VCaP (cell line): ENCODE measurements around the gene PLAGL2.

Experiments
- H3K27ac ChIP-seq: fragments of 450-650 bp; 2 replicates; pipeline ENCODE4 v1.5.1; 2017
- TF ChIP-seq, protein P1 (sequence below): fragments of 450-650 bp; conservative IDR thresholded peaks from 2 replicates; pipeline ENCODE4 v1.5.1; 2017; ENCODE audit warnings: mild to moderate bottlenecking, moderate library complexity

Gene PLAGL2

DNA sequence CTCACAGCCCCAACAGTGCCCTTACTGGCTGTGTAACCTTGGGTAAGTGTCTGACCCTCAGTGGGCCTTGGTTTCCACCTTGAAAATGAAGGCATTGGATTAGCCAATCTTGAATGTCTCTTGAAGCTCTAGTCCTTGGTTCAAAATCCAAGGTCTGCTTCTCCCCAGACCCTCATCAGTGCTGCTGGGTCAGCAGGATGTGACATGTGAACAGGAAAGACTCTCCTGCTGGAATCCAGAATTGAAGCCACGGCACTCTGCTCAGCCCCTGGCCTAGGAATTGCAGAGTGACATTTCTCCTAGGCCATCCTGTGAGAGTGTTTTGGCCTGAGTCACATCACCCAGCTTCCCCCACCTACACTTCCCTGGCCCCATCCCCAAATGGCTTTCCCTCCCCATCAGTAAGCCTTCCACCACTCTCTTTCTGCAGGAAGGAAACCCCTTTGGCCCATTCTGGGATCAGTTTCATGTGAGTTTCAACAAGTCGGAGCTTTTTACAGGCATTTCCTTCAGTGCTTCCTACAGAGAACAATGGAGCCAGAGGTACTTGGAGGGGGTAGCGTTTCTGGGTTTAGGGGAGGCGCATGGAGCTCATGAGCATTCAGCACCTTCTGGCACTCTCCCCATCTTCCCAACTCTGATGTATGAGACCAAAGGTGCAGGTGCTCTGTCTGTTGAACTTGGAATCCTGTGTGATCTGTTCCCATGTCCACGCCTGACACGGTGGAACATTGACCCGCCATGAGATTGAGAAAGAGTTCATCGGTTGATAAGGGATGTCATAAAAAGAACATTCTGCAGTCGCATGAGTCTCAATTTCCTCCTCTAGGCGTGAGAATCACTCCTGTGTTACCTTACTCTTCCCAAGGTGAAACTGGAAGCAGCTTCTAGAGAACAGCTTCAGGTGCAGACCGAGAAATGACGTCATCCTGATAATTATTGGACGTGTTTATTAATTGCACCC, 8.9 kb upstream of the PLAGL2 start:
- TF ChIP-seq, protein P1, sequence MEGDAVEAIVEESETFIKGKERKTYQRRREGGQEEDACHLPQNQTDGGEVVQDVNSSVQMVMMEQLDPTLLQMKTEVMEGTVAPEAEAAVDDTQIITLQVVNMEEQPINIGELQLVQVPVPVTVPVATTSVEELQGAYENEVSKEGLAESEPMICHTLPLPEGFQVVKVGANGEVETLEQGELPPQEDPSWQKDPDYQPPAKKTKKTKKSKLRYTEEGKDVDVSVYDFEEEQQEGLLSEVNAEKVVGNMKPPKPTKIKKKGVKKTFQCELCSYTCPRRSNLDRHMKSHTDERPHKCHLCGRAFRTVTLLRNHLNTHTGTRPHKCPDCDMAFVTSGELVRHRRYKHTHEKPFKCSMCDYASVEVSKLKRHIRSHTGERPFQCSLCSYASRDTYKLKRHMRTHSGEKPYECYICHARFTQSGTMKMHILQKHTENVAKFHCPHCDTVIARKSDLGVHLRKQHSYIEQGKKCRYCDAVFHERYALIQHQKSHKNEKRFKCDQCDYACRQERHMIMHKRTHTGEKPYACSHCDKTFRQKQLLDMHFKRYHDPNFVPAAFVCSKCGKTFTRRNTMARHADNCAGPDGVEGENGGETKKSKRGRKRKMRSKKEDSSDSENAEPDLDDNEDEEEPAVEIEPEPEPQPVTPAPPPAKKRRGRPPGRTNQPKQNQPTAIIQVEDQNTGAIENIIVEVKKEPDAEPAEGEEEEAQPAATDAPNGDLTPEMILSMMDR: no peak
- H3K27ac ChIP-seq: no peak overlapping the region

DNA sequence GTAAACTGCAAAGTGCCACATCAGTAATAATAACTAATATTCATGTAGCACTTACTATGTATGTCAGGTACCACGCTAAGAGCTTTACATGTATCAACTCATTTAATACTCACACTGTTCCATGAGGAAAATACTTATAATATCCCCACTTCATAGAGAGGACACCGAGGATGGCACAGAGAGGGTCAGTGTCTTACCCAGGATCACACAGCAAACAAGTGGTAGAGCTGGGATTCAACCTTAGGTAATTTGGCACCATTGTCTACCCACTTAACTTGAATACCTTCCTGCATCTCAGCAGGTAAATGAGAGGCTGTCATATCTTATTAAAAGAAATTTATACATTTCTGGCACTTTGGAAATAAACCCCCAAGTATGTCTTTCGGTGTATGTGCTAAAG, 8.2 kb upstream of the PLAGL2 start:
- no peak overlapping the region for H3K27ac ChIP-seq
- TF ChIP-seq, protein P1: no peak

DNA sequence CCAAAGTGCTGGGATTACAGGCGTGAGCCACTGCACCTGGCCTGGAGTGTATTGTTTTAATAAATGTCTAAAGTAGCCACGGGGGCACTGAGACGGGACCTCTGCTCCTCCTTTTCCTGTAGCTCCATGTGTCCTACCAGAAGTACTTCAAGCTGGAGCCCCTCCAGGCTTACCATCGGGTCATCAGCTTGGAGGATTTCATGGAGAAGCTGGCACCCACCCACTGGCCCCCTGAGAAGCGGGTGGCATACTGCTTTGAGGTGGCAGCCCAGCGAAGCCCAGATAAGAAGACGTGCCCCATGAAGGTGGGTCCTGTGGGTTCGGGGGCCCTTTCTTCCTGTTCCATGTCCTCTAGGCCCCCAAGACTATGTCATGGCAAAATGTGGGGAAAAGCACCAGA, 7.6 kb upstream of the PLAGL2 start:
- no peak overlapping the region for H3K27ac ChIP-seq
- TF ChIP-seq, protein P1: no peak

DNA sequence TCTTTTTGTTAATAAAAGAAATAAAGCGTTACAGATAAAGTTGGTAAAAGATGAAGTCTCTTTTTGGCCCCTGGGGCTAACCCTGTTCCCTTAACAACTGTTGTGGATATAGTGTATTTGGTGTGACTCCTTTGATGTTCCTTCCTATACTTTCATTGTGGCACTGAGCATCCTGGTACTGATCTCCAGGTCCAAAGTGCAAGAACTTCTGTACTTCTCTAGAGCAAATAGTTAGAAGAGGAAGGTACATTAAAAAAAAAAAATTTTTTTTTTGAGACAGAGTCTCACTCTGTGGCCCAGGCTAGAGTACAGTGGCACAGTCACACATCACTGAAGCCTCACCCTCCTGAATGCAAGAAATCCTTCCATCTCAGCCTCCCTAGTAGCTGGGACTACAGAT, 6.3 kb upstream of the PLAGL2 start:
- TF ChIP-seq, protein P1: no peak
- H3K27ac ChIP-seq: no peak overlapping the region

DNA sequence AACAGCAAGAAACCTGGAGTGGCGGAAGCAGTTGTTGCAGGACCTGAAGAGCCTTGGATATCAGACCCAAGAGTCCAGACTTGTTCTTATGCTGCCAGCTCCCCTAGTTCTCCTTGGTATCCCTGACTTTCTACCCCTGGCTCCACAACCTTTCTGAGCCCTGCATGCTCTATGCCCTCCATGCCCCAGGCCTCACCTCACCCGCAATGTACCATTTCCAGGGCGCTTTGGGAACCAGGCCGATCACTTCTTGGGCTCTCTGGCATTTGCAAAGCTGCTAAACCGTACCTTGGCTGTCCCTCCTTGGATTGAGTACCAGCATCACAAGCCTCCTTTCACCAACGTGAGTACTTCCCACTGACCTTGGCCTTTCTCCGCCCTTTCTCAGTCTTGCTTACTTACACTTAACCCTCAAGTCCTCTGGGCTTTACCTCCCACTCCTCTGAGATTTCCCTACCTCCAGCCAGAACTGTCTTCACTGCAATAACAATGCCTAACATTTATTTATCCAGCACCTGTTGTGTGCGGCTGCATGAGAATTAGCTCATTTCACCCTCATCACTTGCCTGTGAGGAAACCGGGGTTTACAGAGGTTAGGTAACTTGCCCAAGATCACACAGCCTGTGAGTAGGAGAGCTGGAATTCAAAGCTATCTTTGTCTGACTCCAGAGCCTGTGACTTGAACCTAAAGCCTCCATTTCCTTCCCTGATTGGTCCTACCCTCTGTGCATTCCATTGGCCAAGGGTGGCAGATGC, 2.5 kb upstream of the PLAGL2 start:
- H3K27ac ChIP-seq: no peak overlapping the region
- TF ChIP-seq, protein P1: no peak

DNA sequence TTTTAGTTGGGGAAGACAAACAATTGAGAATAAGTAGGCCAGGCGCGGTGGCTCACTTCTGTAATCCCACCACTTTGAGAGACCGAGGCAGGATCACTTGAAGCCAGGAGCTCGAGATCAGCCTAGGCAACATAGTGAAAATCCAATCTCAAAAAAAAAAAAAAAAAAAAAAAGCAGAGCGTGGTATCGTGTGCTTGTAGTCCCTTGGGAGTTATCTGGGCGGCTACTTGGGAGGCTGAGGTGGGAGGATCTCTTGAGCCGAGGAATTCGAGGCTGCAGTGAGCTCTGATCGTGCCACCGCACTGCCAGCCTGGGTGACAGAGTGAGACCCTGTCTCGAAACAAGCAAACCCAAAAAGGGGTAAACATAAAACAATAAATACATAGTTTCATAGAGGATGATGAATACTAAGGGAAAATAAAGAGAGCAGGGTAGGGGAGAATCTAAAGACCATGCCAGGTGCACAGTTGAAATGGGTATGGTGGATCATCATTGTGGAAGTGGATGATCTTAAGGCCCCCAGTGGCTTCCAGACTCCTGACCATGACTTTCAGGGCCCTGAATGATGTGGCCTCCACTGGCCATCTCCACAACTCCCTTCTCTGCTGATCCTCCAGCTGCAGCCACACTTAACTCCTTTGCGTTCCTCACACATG, 1.1 kb upstream of the PLAGL2 start:
- peak overlapping the region; percentile 97 for H3K27ac ChIP-seq
- TF ChIP-seq, protein P1: no peak
